Kidney (tissue), 14 donors: Measurements from ENCODE around the gene TPRG1. TPM values are rescaled to one million over a fixed set of nuclear protein-coding genes. Genes with fewer than 3 reads are reported as not detected.

Experiments used
- DNase-seq, 5 donors: peaks; one replicate each; pipeline ENCODE4 v3.0.0-alpha.2; 2013 to 2020
- FAIRE-seq: peaks from 2 replicates; lab custom pipeline; 2012; peaks lifted over from hg19 to GRCh38; lab: Jason Lieb, UNC
- H3K27ac ChIP-seq, 2 donors: one replicate each; pipeline ENCODE4 v1.7.0; 2013; ENCODE audit warnings: low read depth in 2 of 2, low read length in 2 of 2, inconsistent platforms in 1 of 2
- H3K27me3 ChIP-seq: one replicate; pipeline ENCODE4 v1.7.1; 2013; ENCODE audit warnings: low read length, inconsistent platforms; ENCODE audit not compliant: control insufficient read depth, insufficient read depth
- H3K36me3 ChIP-seq, 3 donors: one replicate each; pipeline versions ENCODE4 v1.7.0 to v1.7.1; 2013; ENCODE audit warnings: low read length in 3 of 3, control low read depth in 1 of 3, inconsistent platforms in 1 of 3; ENCODE audit not compliant: insufficient read depth in 3 of 3, control insufficient read depth in 2 of 3
- H3K4me1 ChIP-seq, 3 donors: one replicate each; pipeline versions ENCODE4 v1.7.0 to v1.7.1; 2013; ENCODE audit warnings: low read length in 3 of 3, inconsistent platforms in 1 of 3, low read depth in 1 of 3; ENCODE audit not compliant: control insufficient read depth in 2 of 3, insufficient read depth in 2 of 3
- H3K4me3 ChIP-seq, 3 donors: one replicate each; pipeline versions ENCODE4 v1.7.0 to v1.8.1; 2013; ENCODE audit warnings: low read length in 3 of 3, control low read depth in 1 of 3, inconsistent platforms in 1 of 3
- H3K9ac ChIP-seq, 3 donors: one replicate each; pipeline versions ENCODE4 v1.7.0 to v1.7.1; 2013; ENCODE audit warnings: low read length in 3 of 3, control low read depth in 1 of 3, inconsistent platforms in 1 of 3
- H3K9me3 ChIP-seq, 3 donors: one replicate each; pipeline versions ENCODE4 v1.7.0 to v1.7.1; 2013; ENCODE audit warnings: low read length in 3 of 3, control low read depth in 1 of 3, inconsistent platforms in 1 of 3; ENCODE audit not compliant: control insufficient read depth in 2 of 3, insufficient read depth in 1 of 3
- CTCF ChIP-seq: IDR thresholded peaks from 3 replicates; pipeline ENCODE4 v1.5.1; 2012; ENCODE audit warnings: mild to moderate bottlenecking, moderate library complexity, borderline replicate concordance; ENCODE audit not compliant: insufficient read depth; ENCODE audit errors: extremely low read depth
- intact Hi-C: fragments of 100-400 bp; cut with DNase I; formaldehyde crosslinking; loops from one replicate; pipeline ENCODE4 v1.11.1; 2022
- polyA plus RNA-seq: library from polyadenylated mRNA; stranded (reverse); fragments of 350-450 nt; fragmentation: Illumina TruSeq; extraction: RNeasy Lipid Tissue Mini Kit (QIAGEN cat#74804); gene quantifications from one replicate; pipeline ENCODE4 v1.2.3, GENCODE V29; 2014; ENCODE audit warnings: low read depth, low replicate concordance; ENCODE audit not compliant: insufficient read depth
- total RNA-seq: library from RNA; stranded (reverse); fragmentation: NEBNext Ultra II Directional; extraction: Animal tissue kit (Norgen Biotek cat#: 25700); gene quantifications from one replicate; pipeline ENCODE4 v1.2.1, GENCODE V29; 2021
- donor health status: control.
- donor health status: control.
- donor health status: control.
- donor health status: control.
- donor health status: control.
- donor health status: DM: yes; HTN: yes; CAD: no.
- donor health status: Normal renal cell carcinoma (clear cell type).

The TPRG1 gene
- total and polyA plus RNA-seq, 2 donors from 2014 or later = 0.37 to 2.7 TPM

- no peak overlapping the region for H3K4me3 ChIP-seq
- no peak overlapping the region for H3K27ac ChIP-seq
- no peaks in the 10 kb centered on the region for H3K27me3 ChIP-seq
- FAIRE-seq (no peak), DNase-seq (no peak)
- intact Hi-C loops = no loop called here
- no peak for TF ChIP-seq CTCF
- H3K36me3 ChIP-seq = no peaks in the 10 kb centered on the region
- H3K9me3 ChIP-seq = no peaks in the 10 kb centered on the region
- H3K4me1 ChIP-seq = no peaks in the 10 kb centered on the region
- H3K9ac ChIP-seq = no peak overlapping the region
Observed at GRCh38 chr3:189235214-189235613, 63.4 kb downstream of the TPRG1 start.

GRCh38 chr3:189236352-189236751, 64.6 kb downstream of the TPRG1 start:
- Histone ChIP-seq H3K9me3 (no peaks in the 10 kb centered on the region), H3K27ac (no peak overlapping the region), H3K27me3 (no peaks in the 10 kb centered on the region), H3K4me3 (no peak overlapping the region), H3K4me1 (no peaks in the 10 kb centered on the region), H3K9ac (no peak overlapping the region), H3K36me3 (no peaks in the 10 kb centered on the region)
- intact Hi-C loops = no loop called here
- DNase-seq = no peak
- no peak for FAIRE-seq
- no peak for TF ChIP-seq CTCF

- no peak overlapping the region for H3K9ac ChIP-seq
- H3K27me3 ChIP-seq = no peaks in the 10 kb centered on the region
- H3K4me1 ChIP-seq = no peaks in the 10 kb centered on the region
- H3K9me3 ChIP-seq = no peaks in the 10 kb centered on the region
- DNase-seq (no peak), FAIRE-seq (no peak)
- no peak overlapping the region for H3K4me3 ChIP-seq
- TF ChIP-seq CTCF = no peak
- intact Hi-C loops = no loop called here
- H3K27ac ChIP-seq = no peak overlapping the region
- no peaks in the 10 kb centered on the region for H3K36me3 ChIP-seq
Observed at GRCh38 chr3:189237526-189237925, 65.8 kb downstream of the TPRG1 start.

GRCh38 chr3:189238071-189238470, 66.3 kb downstream of the TPRG1 start:
- Histone ChIP-seq H3K36me3 (no peaks in the 10 kb centered on the region), H3K27ac (no peak overlapping the region), H3K4me3 (no peak overlapping the region), H3K9ac (no peak overlapping the region), H3K27me3 (no peaks in the 10 kb centered on the region), H3K4me1 (no peaks in the 10 kb centered on the region), H3K9me3 (peaks cover 0 to 1% (median 0%) of the 10 kb centered on the region in 3 donors)
- FAIRE-seq (no peak), DNase-seq (no peak)
- intact Hi-C loops = no loop called here
- no peak for TF ChIP-seq CTCF
